NB4 (cell line): Measurements from ENCODE around the gene PTH2R.

ENCODE experiments used
- DNase-seq: peaks from one replicate; pipeline ENCODE4 v3.0.0; 2010; ENCODE audit warnings: low read depth
- H3K4me3 ChIP-seq: one replicate; pipeline ENCODE4 v1.5.1; 2011; ENCODE audit warnings: mild to moderate bottlenecking, low read depth, low read length, moderate library complexity
- CTCF ChIP-seq: IDR thresholded peaks from one replicate; pipeline ENCODE4 v1.5.1; 2012; ENCODE audit warnings: low read depth, low read length
- MYC ChIP-seq: IDR thresholded peaks from 2 replicates; pipeline ENCODE4 v1.6.1; 2011; ENCODE audit warnings: low read depth, low read length
- POLR2A ChIP-seq: IDR thresholded peaks from 2 replicates; pipeline ENCODE4 v1.6.1; 2011; ENCODE audit warnings: mild to moderate bottlenecking; ENCODE audit not compliant: insufficient read length; ENCODE audit errors: extremely low read depth
- TF ChIP-seq, protein P1 (sequence below): IDR thresholded peaks from 2 replicates; pipeline ENCODE4 v1.6.1; 2011; ENCODE audit warnings: low read depth, low read length

PTH2R gene

DNA sequence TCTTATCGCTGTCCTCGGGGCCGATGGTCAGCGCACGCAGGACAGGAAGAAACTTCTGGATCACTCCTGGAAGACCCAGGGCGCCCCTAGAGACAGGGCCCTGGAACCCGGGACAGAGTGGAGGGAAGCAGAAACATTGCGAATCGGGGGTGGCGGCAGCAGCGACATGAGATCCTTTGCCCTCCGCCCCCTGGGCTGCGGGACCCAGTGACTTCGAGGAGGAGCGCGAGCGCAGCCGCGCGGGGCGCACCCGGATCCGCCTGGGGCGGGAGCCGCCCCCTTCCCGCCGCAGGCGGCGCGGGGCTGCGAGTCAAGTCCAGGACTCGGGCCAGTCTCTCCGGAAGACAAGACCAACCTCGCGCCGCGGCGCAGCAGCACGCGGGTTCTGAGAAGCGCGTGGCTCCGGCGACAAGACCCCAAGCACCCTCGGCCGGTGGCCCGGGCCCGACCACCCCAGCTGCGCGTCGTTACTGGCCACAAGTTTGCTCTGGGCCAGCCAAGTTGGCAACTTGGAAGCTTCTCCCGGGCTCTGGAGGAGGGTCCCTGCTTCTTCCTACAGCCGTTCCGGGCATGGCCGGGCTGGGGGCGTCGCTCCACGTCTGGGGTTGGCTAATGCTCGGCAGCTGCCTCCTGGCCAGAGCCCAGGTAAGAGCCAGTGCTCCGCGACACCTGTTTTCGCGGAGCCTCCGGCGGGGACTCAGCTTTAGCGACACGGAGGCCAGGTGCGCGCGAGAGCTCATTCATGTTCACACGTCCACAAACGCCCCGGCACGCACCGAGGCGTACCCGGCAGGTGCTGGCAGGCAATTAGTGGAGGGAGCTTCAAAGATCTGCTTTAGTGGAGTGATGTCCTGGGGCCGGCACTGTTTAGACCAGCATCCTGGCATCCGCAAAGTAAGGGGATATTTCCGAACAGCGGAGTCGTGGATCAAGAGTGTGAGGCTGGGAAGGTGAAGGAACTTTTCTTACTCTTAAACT lies at the start of gene PTH2R:
PTH2R (plus strand) TSS at position 319 of the 978 bp plus-strand sequence; CDS start at position 571, 252 bp downstream.
- no peak for DNase-seq
- no peak within 1 kb of the TSS for H3K4me3 ChIP-seq
- TF ChIP-seq POLR2A (no peak), CTCF (no peak), MYC (no peak)
- TF ChIP-seq, protein P1, sequence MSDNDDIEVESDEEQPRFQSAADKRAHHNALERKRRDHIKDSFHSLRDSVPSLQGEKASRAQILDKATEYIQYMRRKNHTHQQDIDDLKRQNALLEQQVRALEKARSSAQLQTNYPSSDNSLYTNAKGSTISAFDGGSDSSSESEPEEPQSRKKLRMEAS: no peak

GRCh38 chr2:208356846-208357574 lies 49.6 kb upstream of the PTH2R start:
- no peak for DNase-seq
- TF ChIP-seq POLR2A: no peak
- no peak for TF ChIP-seq MYC
- TF ChIP-seq, protein P1: no peak
- no peak for TF ChIP-seq CTCF
- no peak overlapping the region for H3K4me3 ChIP-seq

DNA sequence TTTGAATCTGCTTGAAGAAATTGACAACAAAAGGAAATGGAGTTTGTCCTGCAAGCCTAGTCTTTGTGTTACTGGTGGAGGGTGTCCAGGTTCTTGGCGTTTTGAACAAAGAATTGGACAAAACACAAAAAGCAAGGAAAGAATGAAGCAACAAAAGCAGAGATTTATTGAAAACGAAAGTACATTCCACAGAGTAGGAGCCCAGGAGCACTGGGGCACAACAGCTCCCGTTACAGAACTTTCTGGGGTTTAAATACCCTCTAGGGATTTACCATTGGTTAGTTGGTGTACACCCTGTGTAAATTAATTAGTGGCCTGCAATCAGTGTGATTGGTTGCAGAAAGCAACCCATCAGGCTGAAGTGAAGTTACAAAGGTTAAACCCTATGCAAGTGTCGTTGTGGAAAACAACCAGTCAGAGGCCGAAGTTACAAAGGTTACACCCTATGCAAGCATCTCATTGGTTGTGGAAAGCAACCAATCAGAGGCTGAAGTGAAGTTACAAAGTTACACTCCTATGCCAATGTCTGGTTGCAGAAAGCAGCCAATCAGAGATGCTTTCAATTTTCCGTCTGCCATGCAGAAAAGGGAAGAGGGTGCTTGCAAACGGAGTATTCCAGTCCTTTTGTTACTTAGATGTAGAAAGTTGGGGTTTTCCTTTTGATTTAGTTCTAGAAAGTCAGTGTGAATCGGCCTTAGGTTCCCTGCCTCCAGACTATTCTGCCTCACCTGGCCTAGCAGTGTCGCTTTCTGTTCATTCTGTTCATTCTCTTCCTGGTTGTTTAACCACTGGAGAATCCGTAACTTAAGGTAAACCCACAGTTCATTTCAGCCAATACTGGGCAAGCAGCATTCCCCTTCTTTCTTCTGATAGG lies 47.6 kb upstream of the PTH2R start:
- peak; percentile 49 for DNase-seq

GRCh38 chr2:208359632-208359986 lies 47.0 kb upstream of the PTH2R start:
- TF ChIP-seq CTCF: no peak
- TF ChIP-seq MYC: no peak
- TF ChIP-seq POLR2A: no peak
- TF ChIP-seq, protein P1: no peak
- H3K4me3 ChIP-seq: peak overlapping the region; percentile 18
- peak; percentile 68 for DNase-seq

More for the DNA sequence above, 47.6 kb upstream of the PTH2R start:
- H3K4me3 ChIP-seq: peak overlapping the region; percentile 18
- TF ChIP-seq, protein P1: no peak
- TF ChIP-seq CTCF (no peak), MYC (no peak), POLR2A (no peak)
